ENCODE data around the gene KIF6. TPM values are rescaled to one million over a fixed set of nuclear protein-coding genes. Genes with fewer than 3 reads are reported as not detected.

The KIF6 gene
- total RNA-seq, 4 donors from 2014 or later: 0.10 to 0.61 (median 0.13) TPM; not detected in 1

DNA sequence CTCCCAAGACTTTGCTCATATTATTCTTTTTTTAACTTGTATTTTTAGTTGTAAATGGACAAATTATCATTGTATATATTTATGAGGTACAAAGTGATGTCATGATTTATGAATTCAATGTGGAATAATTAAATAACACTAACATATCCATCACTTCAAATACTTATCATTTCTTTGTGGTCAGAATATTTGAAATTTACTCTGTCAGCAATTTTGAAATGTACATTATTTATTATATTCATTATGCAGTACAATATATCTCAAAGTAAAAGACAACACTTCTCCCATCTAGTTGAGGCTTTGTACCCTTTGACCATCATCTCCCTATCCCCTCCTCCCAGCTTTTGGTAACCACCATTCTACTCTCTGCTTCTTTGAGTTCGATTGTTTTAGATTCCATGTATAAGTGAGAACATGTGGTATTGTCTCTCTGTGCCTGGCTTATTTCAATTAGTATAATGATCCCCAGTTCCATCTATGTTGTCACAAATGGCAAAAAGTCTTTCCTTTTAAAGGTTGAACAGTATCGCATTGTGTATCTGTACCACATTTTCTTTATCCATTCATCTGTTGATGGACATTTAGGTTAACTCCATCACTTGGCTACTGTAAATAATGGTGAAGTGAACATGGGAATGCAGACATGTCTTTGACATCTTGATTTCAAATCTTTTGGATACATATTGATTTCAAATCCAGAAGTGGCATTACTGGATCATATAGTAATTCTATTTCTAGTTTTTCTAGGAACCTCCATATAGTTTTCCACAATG lies 197.2 kb downstream of the KIF6 start:
- TF ChIP-seq POLR2A (IDR thresholded peaks at IDR 0.05): no peak
- TF ChIP-seq, protein P1, sequence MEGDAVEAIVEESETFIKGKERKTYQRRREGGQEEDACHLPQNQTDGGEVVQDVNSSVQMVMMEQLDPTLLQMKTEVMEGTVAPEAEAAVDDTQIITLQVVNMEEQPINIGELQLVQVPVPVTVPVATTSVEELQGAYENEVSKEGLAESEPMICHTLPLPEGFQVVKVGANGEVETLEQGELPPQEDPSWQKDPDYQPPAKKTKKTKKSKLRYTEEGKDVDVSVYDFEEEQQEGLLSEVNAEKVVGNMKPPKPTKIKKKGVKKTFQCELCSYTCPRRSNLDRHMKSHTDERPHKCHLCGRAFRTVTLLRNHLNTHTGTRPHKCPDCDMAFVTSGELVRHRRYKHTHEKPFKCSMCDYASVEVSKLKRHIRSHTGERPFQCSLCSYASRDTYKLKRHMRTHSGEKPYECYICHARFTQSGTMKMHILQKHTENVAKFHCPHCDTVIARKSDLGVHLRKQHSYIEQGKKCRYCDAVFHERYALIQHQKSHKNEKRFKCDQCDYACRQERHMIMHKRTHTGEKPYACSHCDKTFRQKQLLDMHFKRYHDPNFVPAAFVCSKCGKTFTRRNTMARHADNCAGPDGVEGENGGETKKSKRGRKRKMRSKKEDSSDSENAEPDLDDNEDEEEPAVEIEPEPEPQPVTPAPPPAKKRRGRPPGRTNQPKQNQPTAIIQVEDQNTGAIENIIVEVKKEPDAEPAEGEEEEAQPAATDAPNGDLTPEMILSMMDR (IDR thresholded peaks at IDR 0.05): no peak
- intact Hi-C loops (cut with DNase I; ENCODE audit: low total_unique reads): no loop called here
- WGBS, 2 donors: 68 to 75% methylated on average over 2 of the region's 2 CpGs
- no peak for DNase-seq (ENCODE audit: low spot score in 2 of 2)
- no peak overlapping the region for H3K4me3 ChIP-seq (ENCODE audit: low read depth, poor library complexity, severe bottlenecking)

DNA sequence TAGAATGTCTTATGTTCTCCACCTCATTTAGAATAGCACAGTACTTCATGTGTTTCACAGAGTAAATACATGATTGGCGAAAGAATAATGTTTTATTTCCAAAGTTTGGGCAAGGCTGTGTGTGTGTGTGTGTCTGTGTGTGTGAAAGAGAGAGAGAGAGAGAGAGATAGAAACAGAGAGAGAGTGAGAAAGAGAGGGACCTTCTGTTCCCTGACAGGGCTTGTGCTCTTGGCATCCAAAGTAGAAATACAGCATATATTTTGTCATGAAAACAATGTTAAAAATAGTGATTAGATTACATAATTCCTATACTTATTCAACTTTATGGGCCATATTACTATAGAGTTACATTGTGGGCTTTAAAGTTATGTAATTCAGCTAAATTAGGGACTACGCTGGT lies 201.2 kb downstream of the KIF6 start:
- WGBS, 2 donors: 77 to 87% methylated on average over 2 of the region's 2 CpGs
- DNase-seq (ENCODE audit: low spot score in 2 of 2): no peak
- TF ChIP-seq, protein P1 (IDR thresholded peaks at IDR 0.05): no peak
- TF ChIP-seq POLR2A (IDR thresholded peaks at IDR 0.05): no peak
- H3K4me3 ChIP-seq (ENCODE audit: low read depth, poor library complexity, severe bottlenecking): no peak overlapping the region
- intact Hi-C loops (cut with DNase I; ENCODE audit: low total_unique reads): loop anchor here (2.0 kb wide), 1 partner anchor 27 kb away; no protein-coding TSS in a partner anchor

DNA sequence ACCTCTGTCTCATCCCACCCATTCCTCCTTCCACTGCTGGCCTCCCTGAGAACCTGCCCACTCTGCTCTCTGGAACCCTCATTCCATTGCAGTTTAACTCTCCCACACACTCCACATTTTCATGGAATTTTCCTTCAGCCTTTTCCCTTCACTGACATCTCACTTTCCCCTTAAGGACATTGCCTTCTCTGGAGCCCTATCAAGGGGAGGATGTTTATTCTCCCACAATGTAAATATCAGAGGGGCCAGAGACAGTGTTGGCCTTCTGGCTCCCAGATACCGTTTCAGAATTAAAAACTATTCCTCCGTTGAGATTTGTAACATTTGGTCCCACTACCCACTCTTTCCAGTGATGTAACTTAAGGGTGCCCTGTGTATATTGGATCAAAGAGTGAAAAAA lies 203.2 kb downstream of the KIF6 start:
- TF ChIP-seq, protein P1 (IDR thresholded peaks at IDR 0.05): no peak
- no peak for TF ChIP-seq POLR2A (IDR thresholded peaks at IDR 0.05)
- no peak for DNase-seq (ENCODE audit: low spot score in 2 of 2)
- WGBS, 2 donors: 62 to 84% methylated on average over 2 of the region's 2 CpGs
- no peak overlapping the region for H3K4me3 ChIP-seq (ENCODE audit: low read depth, poor library complexity, severe bottlenecking)
- intact Hi-C loops (cut with DNase I; ENCODE audit: low total_unique reads): no loop called here

DNA sequence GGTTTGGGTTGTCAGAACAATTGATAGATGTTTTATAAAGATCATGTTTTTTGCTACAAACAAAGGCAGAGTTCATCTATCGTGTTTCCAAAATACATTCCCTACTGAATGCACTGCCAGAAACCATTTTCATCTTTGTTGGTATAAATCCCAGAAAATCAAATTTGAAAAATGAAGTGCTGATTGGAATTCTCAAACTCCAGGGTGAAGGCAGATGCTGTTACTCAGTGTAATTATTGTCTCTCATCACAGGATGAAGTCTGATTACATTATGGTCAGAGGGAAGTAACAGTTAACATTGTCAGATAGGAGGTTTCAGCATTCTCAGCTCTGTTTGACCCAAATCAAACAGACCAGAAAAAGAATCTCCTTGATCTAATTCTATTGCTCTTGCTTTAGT lies 204.3 kb downstream of the KIF6 start:
- intact Hi-C loops (cut with DNase I; ENCODE audit: low total_unique reads): no loop called here
- TF ChIP-seq, protein P1 (IDR thresholded peaks at IDR 0.05): no peak
- TF ChIP-seq POLR2A (IDR thresholded peaks at IDR 0.05): no peak
- 67 to 75% methylated on average over 1 of the region's 1 CpG for WGBS, 2 donors
- DNase-seq (ENCODE audit: low spot score in 2 of 2): no peak
- H3K4me3 ChIP-seq (ENCODE audit: low read depth, poor library complexity, severe bottlenecking): no peak overlapping the region

- no peak for TF ChIP-seq POLR2A (IDR thresholded peaks at IDR 0.05)
- TF ChIP-seq, protein P1 (IDR thresholded peaks at IDR 0.05): no peak
- 60 to 67% methylated on average over 5 of the region's 5 CpGs for WGBS, 2 donors
- intact Hi-C loops (cut with DNase I; ENCODE audit: low total_unique reads): no loop called here
- no peak for DNase-seq (ENCODE audit: low spot score in 2 of 2)
- H3K4me3 ChIP-seq (ENCODE audit: low read depth, poor library complexity, severe bottlenecking): no peak overlapping the region
Measured at GRCh38 chr6:39520411-39520810, 204.8 kb downstream of the KIF6 start.

DNA sequence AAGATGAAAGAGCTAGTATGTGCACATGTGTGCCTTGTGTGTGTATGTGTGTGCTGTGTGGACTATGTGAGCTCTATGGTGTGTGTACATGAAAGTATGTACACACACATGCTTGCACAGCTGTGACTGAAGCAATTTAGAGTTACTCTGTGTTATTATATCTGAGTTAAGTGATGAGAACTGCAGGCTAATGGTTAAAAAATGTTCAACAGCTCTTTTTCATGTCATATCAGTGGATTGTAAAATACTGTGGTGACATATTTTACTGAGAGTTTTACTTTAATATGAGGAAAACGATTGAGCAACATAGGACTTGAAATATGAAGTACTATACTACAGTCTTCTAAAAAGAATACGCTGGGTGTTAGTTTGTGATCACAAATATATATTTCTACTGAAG lies 207.0 kb downstream of the KIF6 start:
- intact Hi-C loops (cut with DNase I; ENCODE audit: low total_unique reads): no loop called here
- no peak overlapping the region for H3K4me3 ChIP-seq (ENCODE audit: low read depth, poor library complexity, severe bottlenecking)
- WGBS, 2 donors: 69 to 71% methylated on average over 2 of the region's 2 CpGs
- DNase-seq (ENCODE audit: low spot score in 2 of 2): no peak
- TF ChIP-seq, protein P1 (IDR thresholded peaks at IDR 0.05): no peak
